IMR-90 (cell line): ENCODE results near the gene CYP4Z1. TPM values are rescaled to one million over a fixed set of nuclear protein-coding genes. Genes with fewer than 3 reads are reported as not detected.
"Not testable (repeated sequence)": the region's sequence is repeated elsewhere in the genome, so short reads cannot be mapped to it uniquely, and the experiment has no call there.

Experiments used
- ATAC-seq: fragments of 200-7000 bp; cut with Tn5 transposase; 2 replicates; pipeline ENCODE4 v1.9.1; 2020; ENCODE audit warnings: low read depth, mild to moderate bottlenecking, moderate library complexity
- BruUV-seq: library from RNA; stranded (reverse); fragments of 400-500 nt; replicated peaks from 2 replicates; lab custom pipeline; 2021; lab: Mats Ljungman, UMichigan
- CTCF ChIA-PET: fragments of 300-600 bp; formaldehyde crosslinking; extraction: SDS; loops from one replicate; lab custom pipeline; 2021; ENCODE audit warnings: antibody characterized with exemption; lab: Yijun Ruan, JAX
- POLR2A ChIA-PET: fragments of 300-600 bp; sonication (Branson Sonifier 250); formaldehyde crosslinking; loops from one replicate; lab custom pipeline; 2022; ENCODE audit warnings: antibody characterized with exemption; ENCODE audit not compliant: unreplicated experiment; lab: Charles Lee
- DNase-seq: peaks from one replicate; pipeline ENCODE4 v3.0.0; 2013
- H2AFZ ChIP-seq: replicated peaks from 2 replicates; pipeline ENCODE3; 2013; ENCODE audit warnings: low read length, mild to moderate bottlenecking; ENCODE audit not compliant: poor library complexity
- H2AK5ac ChIP-seq: 2 replicates; pipeline ENCODE4 v1.6.1; 2013; ENCODE audit warnings: low read depth, low read length, inconsistent platforms
- H2AK9ac ChIP-seq: replicated peaks from 2 replicates; pipeline ENCODE3; 2013; ENCODE audit warnings: mild to moderate bottlenecking, low read depth, low read length, moderate library complexity; ENCODE audit not compliant: poor library complexity
- H2BK120ac ChIP-seq: 2 replicates; pipeline ENCODE4 v1.6.1; 2013; ENCODE audit warnings: low read depth, low read length, inconsistent platforms
- H2BK15ac ChIP-seq: 3 replicates; pipeline ENCODE4 v1.6.1; 2013; ENCODE audit warnings: low read depth, low read length, inconsistent platforms
- H2BK20ac ChIP-seq: 2 replicates; pipeline ENCODE4 v1.6.1; 2013; ENCODE audit warnings: low read depth, mild to moderate bottlenecking, inconsistent platforms, low read length, moderate library complexity
- H2BK5ac ChIP-seq: 2 replicates; pipeline ENCODE4 v1.6.1; 2013; ENCODE audit warnings: mild to moderate bottlenecking, low read depth, low read length, inconsistent platforms; ENCODE audit not compliant: poor library complexity, severe bottlenecking
- H3K14ac ChIP-seq: replicated peaks from 2 replicates; pipeline ENCODE4 v1.6.1; 2013; ENCODE audit warnings: low read depth, low read length, inconsistent platforms
- H3K18ac ChIP-seq: 2 replicates; pipeline ENCODE4 v1.6.1; 2013; ENCODE audit warnings: low read depth, low read length, control low read depth
- H3K23ac ChIP-seq: 2 replicates; pipeline ENCODE4 v1.6.1; 2013; ENCODE audit warnings: low read depth, low read length, inconsistent platforms
- H3K27ac ChIP-seq: 2 replicates; pipeline ENCODE4 v1.5.1; 2013; ENCODE audit warnings: mild to moderate bottlenecking, control low read depth, low read length; ENCODE audit not compliant: insufficient read depth
- H3K27me3 ChIP-seq: 2 replicates; pipeline ENCODE4 v1.6.1; 2013; ENCODE audit warnings: low read length; ENCODE audit not compliant: control insufficient read depth, insufficient read depth
- H3K36me3 ChIP-seq: 2 replicates; pipeline ENCODE4 v1.6.1; 2013; ENCODE audit warnings: low read length, mixed read lengths; ENCODE audit not compliant: control insufficient read depth, insufficient read depth
- H3K4ac ChIP-seq: 2 replicates; pipeline ENCODE4 v1.6.1; 2013; ENCODE audit warnings: low read depth, low read length, inconsistent platforms
- H3K4me1 ChIP-seq: 2 replicates; pipeline ENCODE4 v1.6.1; 2013; ENCODE audit warnings: low read length, mixed read lengths; ENCODE audit not compliant: control insufficient read depth, insufficient read depth
- H3K4me2 ChIP-seq: 2 replicates; pipeline ENCODE4 v1.6.1; 2013; ENCODE audit warnings: low read depth, mild to moderate bottlenecking, control low read depth, low read length, moderate library complexity
- H3K4me3 ChIP-seq: 2 replicates; pipeline ENCODE4 v1.5.1; 2013; ENCODE audit warnings: low read depth, mild to moderate bottlenecking, control low read depth, low read length, moderate library complexity; ENCODE audit not compliant: insufficient read depth
- H3K56ac ChIP-seq: 2 replicates; pipeline ENCODE4 v1.6.1; 2013; ENCODE audit warnings: low read length, inconsistent platforms; ENCODE audit not compliant: insufficient read depth; ENCODE audit errors: extremely low read depth
- H3K79me1 ChIP-seq, 2 experiments: 2 replicates each; pipeline ENCODE4 v1.6.1; 2013; ENCODE audit warnings: low read length in 2 of 2, inconsistent platforms in 1 of 2, low read depth in 1 of 2
- H3K9ac ChIP-seq: 2 replicates; pipeline ENCODE4 v1.6.1; 2013; ENCODE audit warnings: low read depth, low read length, control low read depth
- H3K9me1 ChIP-seq: 2 replicates; pipeline ENCODE4 v1.6.1; 2013; ENCODE audit warnings: low read length, inconsistent platforms; ENCODE audit not compliant: insufficient read depth
- H3K9me3 ChIP-seq: 2 replicates; pipeline ENCODE4 v1.6.1; 2013; ENCODE audit warnings: low read length; ENCODE audit not compliant: control insufficient read depth, insufficient read depth
- H4K20me1 ChIP-seq: 2 replicates; pipeline ENCODE4 v1.6.1; 2013; ENCODE audit warnings: low read length, inconsistent platforms; ENCODE audit not compliant: insufficient read depth
- H4K5ac ChIP-seq: 2 replicates; pipeline ENCODE4 v1.6.1; 2013; ENCODE audit warnings: mild to moderate bottlenecking, low read depth, low read length, control low read depth
- H4K8ac ChIP-seq, 2 experiments: 2 replicates each; pipeline ENCODE4 v1.6.1; 2013; ENCODE audit warnings: low read depth in 2 of 2, low read length in 2 of 2, control low read depth in 1 of 2, inconsistent platforms in 1 of 2
- H4K91ac ChIP-seq: 2 replicates; pipeline ENCODE4 v1.6.1; 2013; ENCODE audit warnings: low read depth, low read length, inconsistent platforms; ENCODE audit not compliant: insufficient read depth
- CEBPB ChIP-seq: IDR thresholded peaks from 2 replicates; pipeline ENCODE4 v1.6.1; 2012; ENCODE audit warnings: low read depth, low read length, improper control_type of control experiment
- CHD1 ChIP-seq: IDR thresholded peaks from 2 replicates; pipeline ENCODE4 v1.6.1; 2012; ENCODE audit warnings: low read depth, low read length, improper control_type of control experiment
- MAFK ChIP-seq: IDR thresholded peaks from 2 replicates; pipeline ENCODE4 v1.6.1; 2012; ENCODE audit warnings: low read depth, low read length, improper control_type of control experiment
- MAZ ChIP-seq: IDR thresholded peaks from 2 replicates; pipeline ENCODE4 v1.6.1; 2012; ENCODE audit warnings: low read depth, mild to moderate bottlenecking, low read length, improper control_type of control experiment, moderate library complexity, borderline replicate concordance
- MXI1 ChIP-seq: IDR thresholded peaks from 2 replicates; pipeline ENCODE4 v1.6.1; 2012; ENCODE audit warnings: low read depth, mild to moderate bottlenecking, low read length, moderate library complexity, borderline replicate concordance
- NFE2L2 ChIP-seq: fragments of 150-350 bp; IDR thresholded peaks from 2 replicates; pipeline ENCODE4 v1.6.1; 2016; ENCODE audit warnings: low read depth, mild to moderate bottlenecking, low read length
- RAD21 ChIP-seq: IDR thresholded peaks from 2 replicates; pipeline ENCODE4 v1.6.1; 2012; ENCODE audit warnings: low read length, improper control_type of control experiment
- RCOR1 ChIP-seq: IDR thresholded peaks from 2 replicates; pipeline ENCODE4 v1.6.1; 2012; ENCODE audit warnings: mild to moderate bottlenecking, low read length, improper control_type of control experiment; ENCODE audit not compliant: insufficient replicate concordance
- WGBS, 2 experiments: methylation state at CpG; one replicate each; pipeline versions ENCODE4 v1.1.5 to v1.1.7; 2013; ENCODE audit warnings: missing lambda C conversion rate in 2 of 2; ENCODE audit not compliant: insufficient read length in 1 of 2; ENCODE audit errors: extremely low coverage in 2 of 2; 5-methylcytosine and 5-hydroxymethylcytosine counted together
- dilution Hi-C: fragments of 300-500 bp; cut with HindIII; formaldehyde crosslinking; loops from one replicate; pipeline ENCODE4 v1.14.3; 2018; ENCODE audit warnings: low sequenced_read_pairs; ENCODE audit not compliant: unreplicated experiment
- in situ Hi-C: fragments of 300-500 bp; cut with MboI; formaldehyde crosslinking; loops from 3 replicates; pipeline ENCODE4 v1.14.3; 2019; ENCODE audit warnings: low sequenced_read_pairs, inconsistent platforms, mixed read lengths
- intact Hi-C: fragments of 100-400 bp; cut with micrococcal nuclease; formaldehyde crosslinking; loops from 2 replicates; pipeline ENCODE4 v1.10.0; 2022
- polyA plus RNA-seq, 3 experiments: library from polyadenylated mRNA; depleted of rRNA; stranded (reverse); fragments of >200 nt; gene quantifications; 2 replicates each; pipeline ENCODE4 v1.2.3, GENCODE V29; 2012; ENCODE audit warnings: low replicate concordance in 1 of 3
- total RNA-seq: library from RNA; depleted of rRNA; stranded (reverse); fragments of >200 nt; gene quantifications from 2 replicates; pipeline ENCODE4 v1.2.3, GENCODE V29; 2012

Gene CYP4Z1
- total and polyA plus RNA-seq, 2 of the 4 experiments (the other 2 are of a cell fraction): not detected

DNA sequence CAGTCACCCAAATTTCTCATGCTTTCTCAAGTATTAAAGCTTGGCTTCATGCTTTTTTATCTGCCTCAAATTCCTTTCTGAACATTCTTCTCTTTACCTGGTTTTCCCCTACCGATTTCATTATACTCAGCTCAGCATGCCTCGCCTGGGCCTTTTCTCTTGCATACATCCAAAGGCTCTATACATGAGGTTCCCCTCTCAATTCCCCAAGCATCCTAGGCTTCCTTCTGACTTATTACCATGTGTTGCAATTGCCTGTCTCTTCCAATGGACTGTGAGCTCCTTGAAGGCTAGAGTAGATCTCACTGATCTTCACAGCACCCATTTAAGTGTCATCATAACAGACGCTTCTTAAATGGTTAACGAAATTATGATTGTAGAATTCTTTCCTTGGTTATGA lies 46.1 kb downstream of the CYP4Z1 start:
- Histone ChIP-seq H2BK5ac (no peak overlapping the region), H3K27me3 (no peaks in the 10 kb centered on the region), H3K9ac (no peak overlapping the region), H3K4me3 (no peak overlapping the region), H3K36me3 (no peaks in the 10 kb centered on the region), H3K4me2 (no peak overlapping the region), H2AK5ac (no peak overlapping the region), H3K27ac (no peak overlapping the region), H3K14ac (no peak overlapping the region), H4K5ac (no peak overlapping the region), H3K79me1 (no peaks in the 10 kb centered on the region), H3K9me3 (no peaks in the 10 kb centered on the region), H3K56ac (no peak overlapping the region), H4K8ac (no peak overlapping the region), H2BK20ac (no peak overlapping the region), H3K4me1 (no peaks in the 10 kb centered on the region), H2BK15ac (no peak overlapping the region), H2AFZ (no peak overlapping the region), H2AK9ac (no peak overlapping the region), H4K20me1 (no peaks in the 10 kb centered on the region), H2BK120ac (no peak overlapping the region), H4K91ac (no peak overlapping the region), H3K18ac (no peak overlapping the region), H3K9me1 (no peaks in the 10 kb centered on the region), H3K23ac (no peak overlapping the region), H3K4ac (no peak overlapping the region)
- intact Hi-C loops (no loop called here), in situ Hi-C loops (no loop called here), dilution Hi-C loops (no loop called here)
- ATAC-seq (no peak), DNase-seq (no peak)
- WGBS, 2 experiments: no CpG with 5 or more reads among the region's 4 CpGs
- TF ChIP-seq MAZ (no peak), MAFK (no peak), CHD1 (no peak), NFE2L2 (no peak), CEBPB (no peak), MXI1 (no peak), RAD21 (no peak), RCOR1 (no peak)
- ChIA-PET POLR2A (no interaction called here), CTCF (no interaction called here)
- no TSS peak for BruUV-seq

DNA sequence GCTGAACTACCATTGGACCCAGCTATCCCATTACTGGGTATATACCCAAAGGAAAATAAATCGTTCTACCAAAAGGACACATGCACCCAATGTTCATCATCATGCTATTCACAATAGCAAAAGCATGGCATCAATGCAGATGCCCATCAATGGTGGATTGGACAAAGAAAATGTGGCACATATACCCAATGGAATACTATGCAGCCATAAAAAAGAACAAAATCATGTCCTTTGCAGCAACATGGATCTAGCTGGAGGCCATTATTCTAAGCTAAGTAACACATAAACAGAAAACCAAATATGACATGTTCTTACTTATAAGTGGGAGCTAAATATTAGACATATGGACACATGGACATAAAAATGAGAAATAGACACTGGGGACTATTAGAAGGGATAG lies 54.0 kb downstream of the CYP4Z1 start:
- H3K4me2 ChIP-seq, H3K27ac ChIP-seq: not testable (repeated sequence)
- WGBS, 2 experiments: no CpG with 5 or more reads among the region's 1 CpG

More for the DNA sequence above, 54.0 kb downstream of the CYP4Z1 start:
- H3K56ac ChIP-seq, H4K20me1 ChIP-seq, H3K4me1 ChIP-seq, H3K79me1 ChIP-seq, H3K18ac ChIP-seq, H4K91ac ChIP-seq, H2AK5ac ChIP-seq, intact Hi-C loops, DNase-seq, H3K9ac ChIP-seq, H2AFZ ChIP-seq, H2BK5ac ChIP-seq, ATAC-seq, H3K4ac ChIP-seq, H3K36me3 ChIP-seq, H2BK15ac ChIP-seq, H2BK20ac ChIP-seq, H4K8ac ChIP-seq, H3K9me1 ChIP-seq, H3K9me3 ChIP-seq, BruUV-seq, POLR2A ChIA-PET, CTCF ChIA-PET, H3K14ac ChIP-seq, in situ Hi-C loops, dilution Hi-C loops, H2AK9ac ChIP-seq, H3K23ac ChIP-seq, H3K4me3 ChIP-seq, H3K27me3 ChIP-seq, H2BK120ac ChIP-seq, H4K5ac ChIP-seq: not testable (repeated sequence)
